GM23338 (cell line): ENCODE results near the gene CD226. TPM values are rescaled to one million over a fixed set of nuclear protein-coding genes. Genes with fewer than 3 reads are reported as not detected.

ENCODE experiments used
- ATAC-seq: fragments of 200-7000 bp; cut with Tn5 transposase; 3 replicates; pipeline ENCODE4 v1.9.1; 2020
- DNase-seq: peaks from one replicate; pipeline ENCODE4 v3.0.0-alpha.2; 2015; ENCODE audit warnings: low spot score
- H2AFZ ChIP-seq: fragments of 200-600 bp; sonication (generic); 2 replicates; pipeline ENCODE4 v1.8.0; 2016; ENCODE audit warnings: antibody characterized with exemption, mild to moderate bottlenecking, moderate library complexity
- H3F3A ChIP-seq: fragments of 200-600 bp; sonication (generic); replicated peaks from 2 replicates; pipeline ENCODE4 v1.8.0; 2017; ENCODE audit warnings: antibody characterized with exemption, mixed run types, low read depth
- H3K27ac ChIP-seq: fragments of 200-600 bp; sonication (generic); 2 replicates; pipeline ENCODE4 v1.6.1; 2016; ENCODE audit warnings: low read depth
- H3K27me3 ChIP-seq: fragments of 200-600 bp; sonication (generic); 2 replicates; pipeline ENCODE4 v1.8.0; 2016; ENCODE audit warnings: mild to moderate bottlenecking, mixed run types, moderate library complexity; ENCODE audit not compliant: insufficient read depth
- H3K36me3 ChIP-seq: fragments of 200-600 bp; sonication (generic); 2 replicates; pipeline ENCODE4 v1.8.0; 2016; ENCODE audit warnings: mild to moderate bottlenecking; ENCODE audit not compliant: insufficient read depth
- H3K4me1 ChIP-seq: fragments of 200-600 bp; sonication (generic); 2 replicates; pipeline ENCODE4 v1.8.0; 2016; ENCODE audit warnings: mild to moderate bottlenecking, moderate library complexity; ENCODE audit not compliant: insufficient read depth
- H3K4me2 ChIP-seq: fragments of 200-600 bp; sonication (generic); 2 replicates; pipeline ENCODE4 v1.7.1; 2017; ENCODE audit warnings: mixed run types
- H3K4me3 ChIP-seq: fragments of 200-600 bp; sonication (generic); 2 replicates; pipeline ENCODE4 v1.6.1; 2016; ENCODE audit warnings: mixed run types
- H3K79me2 ChIP-seq: fragments of 200-600 bp; sonication (generic); replicated peaks from 2 replicates; pipeline ENCODE4 v1.8.0; 2017; ENCODE audit warnings: mild to moderate bottlenecking; ENCODE audit not compliant: insufficient read depth
- H3K9me2 ChIP-seq: fragments of 200-600 bp; sonication (generic); 2 replicates; pipeline ENCODE4 v1.8.0; 2017; ENCODE audit not compliant: insufficient read depth
- H4K20me1 ChIP-seq: fragments of 200-600 bp; sonication (generic); replicated peaks from 2 replicates; pipeline ENCODE4 v1.8.0; 2017; ENCODE audit warnings: mild to moderate bottlenecking; ENCODE audit not compliant: insufficient read depth
- H3K27ac Mint-ChIP-seq: 2 replicates; pipeline ENCODE4 v1.8.0; 2020; ENCODE audit warnings: inconsistent platforms, mild to moderate bottlenecking, moderate library complexity, mixed read lengths
- H3K27me3 Mint-ChIP-seq: 3 replicates; pipeline ENCODE4 v1.8.0; 2022; ENCODE audit warnings: low read depth, mild to moderate bottlenecking, moderate library complexity, mixed read lengths, inconsistent platforms; ENCODE audit not compliant: insufficient read depth, poor library complexity
- H3K36me3 Mint-ChIP-seq: 3 replicates; pipeline ENCODE4 v1.8.0; 2021; ENCODE audit warnings: low read depth, mild to moderate bottlenecking, inconsistent platforms, moderate library complexity, mixed read lengths
- H3K4me1 Mint-ChIP-seq: 3 replicates; pipeline ENCODE4 v1.8.0; 2020; ENCODE audit warnings: mild to moderate bottlenecking, inconsistent platforms, mixed read lengths
- H3K4me3 Mint-ChIP-seq: 3 replicates; pipeline ENCODE4 v1.8.0; 2021; ENCODE audit warnings: moderate library complexity, mild to moderate bottlenecking, inconsistent platforms, mixed read lengths
- H3K9me3 Mint-ChIP-seq: 3 replicates; pipeline ENCODE4 v1.8.0; 2020; ENCODE audit warnings: moderate library complexity, mild to moderate bottlenecking, inconsistent platforms, mixed read lengths
- CREB1 ChIP-seq: fragments of 250-450 bp; sonication (Bioruptor Pico); IDR thresholded peaks from 2 replicates; pipeline ENCODE4 v1.5.0; 2020; ENCODE audit warnings: low read depth, mild to moderate bottlenecking, moderate library complexity
- ETS1 ChIP-seq: IDR thresholded peaks from 2 replicates; pipeline ENCODE4 v1.6.1; 2016; ENCODE audit warnings: antibody characterized with exemption
- EZH2 ChIP-seq: fragments of 200-600 bp; sonication (generic); IDR thresholded peaks from one replicate; pipeline ENCODE4 v1.8.0; 2017; ENCODE audit warnings: antibody characterized with exemption, mild to moderate bottlenecking, low read depth; ENCODE audit not compliant: unreplicated experiment
- EZH2phosphoT487 ChIP-seq: fragments of 200-600 bp; sonication (generic); IDR thresholded peaks from one replicate; pipeline ENCODE4 v1.8.1; 2018; ENCODE audit warnings: antibody characterized with exemption; ENCODE audit not compliant: unreplicated experiment
- JUNB ChIP-seq: IDR thresholded peaks from one replicate; pipeline ENCODE4 v1.6.1; 2016; ENCODE audit warnings: antibody characterized with exemption; ENCODE audit not compliant: unreplicated experiment
- NANOG ChIP-seq: IDR thresholded peaks from 2 replicates; pipeline ENCODE4 v1.6.1; 2016; ENCODE audit warnings: antibody characterized with exemption, borderline replicate concordance
- POLR2AphosphoS5 ChIP-seq: IDR thresholded peaks from 2 replicates; pipeline ENCODE4 v1.6.1; 2016; ENCODE audit warnings: antibody characterized with exemption, low read depth
- REST ChIP-seq: IDR thresholded peaks from one replicate; pipeline ENCODE4 v1.6.1; 2018; ENCODE audit warnings: antibody characterized with exemption; ENCODE audit not compliant: unreplicated experiment
- STAT1 ChIP-seq: IDR thresholded peaks from one replicate; pipeline ENCODE4 v1.6.1; 2016; ENCODE audit warnings: antibody characterized with exemption; ENCODE audit not compliant: unreplicated experiment
- ZNF114 ChIP-seq: fragments of 250-450 bp; sonication (Bioruptor Pico); IDR thresholded peaks from 2 replicates; pipeline ENCODE4 v1.5.0; 2020; ENCODE audit warnings: mild to moderate bottlenecking, moderate library complexity
- ZNF331 ChIP-seq: fragments of 250-450 bp; sonication (Bioruptor Pico); IDR thresholded peaks from 2 replicates; pipeline ENCODE4 v1.5.0; 2020; ENCODE audit warnings: low read depth, mild to moderate bottlenecking, moderate library complexity
- ZNF462 ChIP-seq: fragments of 250-450 bp; sonication (Bioruptor Pico); IDR thresholded peaks from 2 replicates; pipeline ENCODE4 v1.5.0; 2020; ENCODE audit warnings: mild to moderate bottlenecking, moderate library complexity
- polyA plus RNA-seq: library from polyadenylated mRNA; unstranded; fragments of >200 nt; fragmentation: Nextera tagmentation; extraction: Ambion mirVana; gene quantifications from 2 replicates; pipeline ENCODE4 v1.2.1, GENCODE V29; 2016
- total RNA-seq: library from RNA; depleted of rRNA; stranded (reverse); fragments of >200 nt; shearing (Covaris generic); gene quantifications from 2 replicates; pipeline ENCODE4 v1.2.3, GENCODE V29; 2014
- TF ChIP-seq, protein P1 (sequence below), 2 experiments: fragments of 200-600 bp in 1 of 2; sonication (generic) in 1 of 2; conservative IDR thresholded peaks; 2 replicates each; pipeline versions ENCODE4 v1.5.1 to v1.6.1; 2016 to 2017; ENCODE audit warnings: antibody characterized with exemption in 2 of 2, low read depth in 2 of 2, mild to moderate bottlenecking in 2 of 2, moderate library complexity in 1 of 2

CD226 gene
- total and polyA plus RNA-seq, 2 experiments from 2014 or later, result not detected

GRCh38 chr18:69957747-69958146 is 10.1 kb upstream of the CD226 start:
- no peaks in the 10 kb centered on the region for H4K20me1 ChIP-seq
- H3K27me3 ChIP-seq, result no peaks in the 10 kb centered on the region
- H3K27ac Mint-ChIP-seq, result no peak overlapping the region
- no peaks in the 10 kb centered on the region; the same call in 1 of the 2 replicates for H3K9me2 ChIP-seq
- H3K4me3 Mint-ChIP-seq, result no peak overlapping the region
- no peak overlapping the region for H2AFZ ChIP-seq
- no peak overlapping the region for H3K4me3 ChIP-seq
- H3K79me2 ChIP-seq, result no peaks in the 10 kb centered on the region
- no peak for ATAC-seq
- H3K4me1 ChIP-seq, result no peaks in the 10 kb centered on the region
- TF ChIP-seq STAT1 (no peak), JUNB (no peak), ZNF114 (no peak), NANOG (no peak), ETS1 (no peak), EZH2phosphoT487 (no peak), ZNF462 (no peak), REST (no peak), EZH2 (no peak), POLR2AphosphoS5 (no peak), CREB1 (CRISPR knock-in tag) (no peak), ZNF331 (no peak)
- TF ChIP-seq, protein P1, sequence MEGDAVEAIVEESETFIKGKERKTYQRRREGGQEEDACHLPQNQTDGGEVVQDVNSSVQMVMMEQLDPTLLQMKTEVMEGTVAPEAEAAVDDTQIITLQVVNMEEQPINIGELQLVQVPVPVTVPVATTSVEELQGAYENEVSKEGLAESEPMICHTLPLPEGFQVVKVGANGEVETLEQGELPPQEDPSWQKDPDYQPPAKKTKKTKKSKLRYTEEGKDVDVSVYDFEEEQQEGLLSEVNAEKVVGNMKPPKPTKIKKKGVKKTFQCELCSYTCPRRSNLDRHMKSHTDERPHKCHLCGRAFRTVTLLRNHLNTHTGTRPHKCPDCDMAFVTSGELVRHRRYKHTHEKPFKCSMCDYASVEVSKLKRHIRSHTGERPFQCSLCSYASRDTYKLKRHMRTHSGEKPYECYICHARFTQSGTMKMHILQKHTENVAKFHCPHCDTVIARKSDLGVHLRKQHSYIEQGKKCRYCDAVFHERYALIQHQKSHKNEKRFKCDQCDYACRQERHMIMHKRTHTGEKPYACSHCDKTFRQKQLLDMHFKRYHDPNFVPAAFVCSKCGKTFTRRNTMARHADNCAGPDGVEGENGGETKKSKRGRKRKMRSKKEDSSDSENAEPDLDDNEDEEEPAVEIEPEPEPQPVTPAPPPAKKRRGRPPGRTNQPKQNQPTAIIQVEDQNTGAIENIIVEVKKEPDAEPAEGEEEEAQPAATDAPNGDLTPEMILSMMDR (conservative IDR thresholded peaks at IDR 0.05; ENCODE audit: low read depth in 2 of 2), result no peak
- H3K36me3 Mint-ChIP-seq, result no peaks in the 10 kb centered on the region
- H3K4me1 Mint-ChIP-seq, result no peaks in the 10 kb centered on the region
- peaks cover 4% of the 10 kb centered on the region for H3K27me3 Mint-ChIP-seq
- H3K9me3 Mint-ChIP-seq, result no peaks in the 10 kb centered on the region; the same call in 2 of the 3 replicates
- H3F3A ChIP-seq, result no peaks in the 10 kb centered on the region
- no peak overlapping the region for H3K27ac ChIP-seq
- no peak for DNase-seq
- H3K36me3 ChIP-seq, result no peaks in the 10 kb centered on the region
- H3K4me2 ChIP-seq, result no peak overlapping the region
